ENCODE measurements around the gene WDHD1.
"Not testable (repeated sequence)": the region's sequence is repeated elsewhere in the genome, so short reads cannot be mapped to it uniquely, and the experiment has no call there.

Gene WDHD1, protein sequence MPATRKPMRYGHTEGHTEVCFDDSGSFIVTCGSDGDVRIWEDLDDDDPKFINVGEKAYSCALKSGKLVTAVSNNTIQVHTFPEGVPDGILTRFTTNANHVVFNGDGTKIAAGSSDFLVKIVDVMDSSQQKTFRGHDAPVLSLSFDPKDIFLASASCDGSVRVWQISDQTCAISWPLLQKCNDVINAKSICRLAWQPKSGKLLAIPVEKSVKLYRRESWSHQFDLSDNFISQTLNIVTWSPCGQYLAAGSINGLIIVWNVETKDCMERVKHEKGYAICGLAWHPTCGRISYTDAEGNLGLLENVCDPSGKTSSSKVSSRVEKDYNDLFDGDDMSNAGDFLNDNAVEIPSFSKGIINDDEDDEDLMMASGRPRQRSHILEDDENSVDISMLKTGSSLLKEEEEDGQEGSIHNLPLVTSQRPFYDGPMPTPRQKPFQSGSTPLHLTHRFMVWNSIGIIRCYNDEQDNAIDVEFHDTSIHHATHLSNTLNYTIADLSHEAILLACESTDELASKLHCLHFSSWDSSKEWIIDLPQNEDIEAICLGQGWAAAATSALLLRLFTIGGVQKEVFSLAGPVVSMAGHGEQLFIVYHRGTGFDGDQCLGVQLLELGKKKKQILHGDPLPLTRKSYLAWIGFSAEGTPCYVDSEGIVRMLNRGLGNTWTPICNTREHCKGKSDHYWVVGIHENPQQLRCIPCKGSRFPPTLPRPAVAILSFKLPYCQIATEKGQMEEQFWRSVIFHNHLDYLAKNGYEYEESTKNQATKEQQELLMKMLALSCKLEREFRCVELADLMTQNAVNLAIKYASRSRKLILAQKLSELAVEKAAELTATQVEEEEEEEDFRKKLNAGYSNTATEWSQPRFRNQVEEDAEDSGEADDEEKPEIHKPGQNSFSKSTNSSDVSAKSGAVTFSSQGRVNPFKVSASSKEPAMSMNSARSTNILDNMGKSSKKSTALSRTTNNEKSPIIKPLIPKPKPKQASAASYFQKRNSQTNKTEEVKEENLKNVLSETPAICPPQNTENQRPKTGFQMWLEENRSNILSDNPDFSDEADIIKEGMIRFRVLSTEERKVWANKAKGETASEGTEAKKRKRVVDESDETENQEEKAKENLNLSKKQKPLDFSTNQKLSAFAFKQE

GRCh38 chr14:55026793-55027561, at the start of gene WDHD1, which contains the start of gene SOCS4:
Gene WDHD1 (minus strand): TSS chr14:55027099. CDS start chr14:55026787, 312 bp downstream.
Gene SOCS4 (plus strand): TSS chr14:55027236. CDS start chr14:55043042, 15,806 bp downstream.
- peak; percentile 94 to 95 for DNase-seq

GRCh38 chr14:55075628-55076175, 48.8 kb upstream of the WDHD1 start:
- DNase-seq: no peak

DNA sequence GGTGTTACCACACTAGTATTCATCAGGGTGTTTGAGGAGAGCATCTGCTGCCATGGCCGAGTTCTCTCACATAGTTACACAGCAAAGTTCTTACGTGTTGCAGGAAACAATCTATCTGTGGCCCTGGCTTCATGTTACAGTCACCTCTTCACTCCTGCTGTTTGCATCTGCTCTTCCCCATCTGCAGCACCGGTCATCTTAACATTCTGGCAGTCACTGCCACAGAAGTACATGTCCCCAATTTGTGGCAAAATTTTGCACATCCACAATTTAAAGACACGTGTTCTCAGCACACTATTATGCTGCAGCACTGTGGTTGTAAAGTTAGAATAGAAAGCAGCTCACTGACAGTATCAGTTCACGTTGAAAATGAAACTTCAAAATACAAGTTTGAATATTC, 47.8 kb upstream of the WDHD1 start:
- DNase-seq: no peak

- no peak for DNase-seq
Observed at GRCh38 chr14:55073856-55074255, 47.0 kb upstream of the WDHD1 start.

GRCh38 chr14:55071870-55072640, 45.2 kb upstream of the WDHD1 start:
- peak; percentile 42 to 44 for DNase-seq

GRCh38 chr14:55070981-55071411, 44.1 kb upstream of the WDHD1 start:
- no peak for DNase-seq

- DNase-seq: no peak
Observed at GRCh38 chr14:55066223-55066622, 39.3 kb upstream of the WDHD1 start.

- DNase-seq: no peak
Observed at GRCh38 chr14:55065411-55065810, 38.5 kb upstream of the WDHD1 start.

DNA sequence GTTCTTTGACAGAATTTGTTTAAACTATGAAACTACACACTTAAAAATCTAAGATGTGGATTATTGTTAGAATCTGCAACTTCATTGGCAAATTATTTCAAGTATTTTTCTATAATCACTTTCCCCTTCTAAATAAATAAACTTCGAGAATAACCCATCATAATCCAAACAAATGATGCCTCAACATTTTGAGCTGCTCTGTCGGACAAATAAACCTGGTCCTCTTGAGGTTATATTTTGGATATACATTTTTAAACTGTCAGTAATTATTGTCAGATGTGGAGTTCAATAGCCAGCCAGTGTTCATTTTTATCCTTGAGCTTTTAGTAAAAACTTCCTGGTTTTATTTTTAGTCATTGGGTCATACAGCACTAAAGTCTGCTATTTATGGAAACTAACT, 38.0 kb upstream of the WDHD1 start:
- not testable (repeated sequence) for DNase-seq

DNA sequence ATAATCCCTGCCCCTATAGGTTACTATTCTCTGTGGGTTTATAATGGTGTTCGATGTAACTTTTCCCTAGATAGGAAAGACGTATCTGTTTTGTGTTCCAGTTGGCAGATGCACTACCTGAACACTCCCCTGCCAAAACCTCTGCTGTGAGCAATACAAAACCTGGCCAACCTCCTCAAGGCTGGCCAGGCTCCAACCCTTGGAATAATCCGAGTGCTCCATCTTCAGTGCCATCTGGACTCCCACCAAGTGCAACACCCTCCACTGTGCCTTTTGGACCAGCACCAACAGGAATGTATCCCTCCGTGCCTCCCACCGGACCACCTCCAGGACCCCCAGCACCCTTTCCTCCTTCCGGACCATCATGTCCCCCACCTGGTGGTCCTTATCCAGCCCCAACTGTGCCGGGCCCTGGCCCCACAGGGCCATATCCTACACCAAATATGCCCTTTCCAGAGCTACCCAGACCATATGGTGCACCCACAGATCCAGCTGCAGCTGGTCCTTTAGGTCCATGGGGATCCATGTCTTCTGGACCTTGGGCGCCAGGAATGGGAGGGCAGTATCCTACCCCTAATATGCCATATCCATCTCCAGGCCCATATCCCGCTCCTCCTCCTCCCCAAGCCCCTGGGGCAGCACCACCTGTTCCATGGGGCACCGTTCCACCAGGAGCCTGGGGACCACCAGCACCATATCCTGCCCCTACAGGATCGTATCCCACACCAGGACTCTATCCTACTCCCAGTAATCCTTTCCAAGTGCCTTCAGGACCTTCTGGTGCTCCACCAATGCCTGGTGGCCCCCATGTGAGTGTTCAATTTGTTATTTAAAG, 35.8 kb upstream of the WDHD1 start:
- no peak for DNase-seq

GRCh38 chr14:55059333-55059732, 32.4 kb upstream of the WDHD1 start:
- no peak for DNase-seq

GRCh38 chr14:55057919-55058318, 31.0 kb upstream of the WDHD1 start:
- DNase-seq: no peak

DNA sequence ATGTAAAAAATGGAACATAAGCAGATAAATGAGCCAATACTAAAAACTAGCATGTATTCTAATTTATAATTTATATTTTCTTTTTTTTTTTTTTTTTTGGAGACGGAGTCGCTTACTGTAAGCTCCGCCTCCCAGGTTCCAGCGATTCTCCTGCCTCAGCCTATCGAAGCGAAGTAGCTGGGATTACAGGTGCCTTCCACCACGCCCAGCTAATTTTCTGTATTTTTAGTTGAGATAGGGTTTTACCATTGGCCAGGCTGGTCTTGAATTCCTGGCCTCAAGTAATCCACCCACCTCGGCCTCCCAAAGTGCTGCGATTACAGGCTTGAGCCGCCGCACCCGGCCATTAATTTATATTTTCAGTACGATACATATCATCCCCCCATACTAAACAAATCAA, 27.2 kb upstream of the WDHD1 start:
- no peak for DNase-seq

GRCh38 chr14:55053500-55053899, 26.6 kb upstream of the WDHD1 start:
- DNase-seq: no peak

DNA sequence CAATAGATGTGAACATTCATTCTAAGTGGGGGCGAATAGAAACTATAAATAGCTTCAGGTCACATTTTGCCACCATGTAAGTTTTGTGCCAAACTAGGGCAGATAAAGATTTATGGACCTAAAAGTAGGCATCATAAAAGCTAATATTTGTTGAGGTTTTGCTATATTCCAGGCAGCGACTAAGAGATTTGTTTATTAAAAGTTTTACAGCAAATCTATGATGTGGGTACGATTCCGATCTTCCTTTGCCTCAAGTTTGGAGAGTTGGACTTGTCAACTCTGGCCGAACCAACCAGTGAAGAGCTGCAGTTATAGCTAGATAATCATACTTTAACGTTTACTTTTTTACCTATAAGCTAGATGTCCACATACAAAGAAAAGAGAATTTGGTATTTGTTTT, 26.1 kb upstream of the WDHD1 start:
- no peak for DNase-seq

DNA sequence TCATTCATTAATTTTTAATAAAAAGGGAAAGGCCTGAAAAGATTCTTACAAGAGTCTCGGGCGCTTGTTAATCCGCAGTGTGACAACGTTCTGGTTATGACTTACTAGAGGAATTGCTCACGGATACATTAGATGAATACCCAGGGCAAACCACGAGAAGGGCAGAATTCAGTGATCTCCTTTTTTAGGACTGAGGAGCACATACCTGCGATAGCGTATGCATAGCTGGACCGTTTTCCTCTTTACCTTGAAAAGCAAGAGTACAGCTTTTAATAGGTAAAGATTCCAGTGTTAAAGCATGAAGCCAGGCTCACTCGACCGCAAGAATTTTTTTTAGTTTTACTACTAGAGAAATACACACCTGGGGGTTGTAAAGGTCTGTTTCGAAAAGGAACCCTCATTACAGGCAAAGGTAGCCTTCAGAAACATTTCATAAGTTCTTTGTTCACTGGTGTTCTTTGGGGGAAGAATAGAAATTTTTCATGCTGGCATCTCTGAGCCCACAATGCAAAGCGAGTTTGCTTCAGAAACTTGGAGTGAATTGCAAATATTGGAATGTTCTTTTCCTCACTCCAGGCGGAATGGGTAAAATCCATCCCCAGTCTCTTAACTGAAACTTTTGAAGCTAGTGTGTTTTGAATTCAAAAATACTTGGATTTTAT, 25.5 kb upstream of the WDHD1 start:
- DNase-seq: no peak

- DNase-seq: peak; percentile 91 to 92
Observed at GRCh38 chr14:55051423-55052268, 24.7 kb upstream of the WDHD1 start, which contains the start of gene MAPK1IP1L. Gene MAPK1IP1L (plus strand): TSS chr14:55051647. CDS start chr14:55061684, 10,037 bp downstream.

GRCh38 chr14:55051165-55051422, 24.2 kb upstream of the WDHD1 start:
- DNase-seq: no peak

- no peak for DNase-seq
Observed at GRCh38 chr14:55048900-55049436, 22.1 kb upstream of the WDHD1 start.

Data from CD4-positive, alpha-beta T cell treated with Interleukin-4 for 1 hour (primary cell).